Measurements from ENCODE around the gene GALNTL6.

DNA sequence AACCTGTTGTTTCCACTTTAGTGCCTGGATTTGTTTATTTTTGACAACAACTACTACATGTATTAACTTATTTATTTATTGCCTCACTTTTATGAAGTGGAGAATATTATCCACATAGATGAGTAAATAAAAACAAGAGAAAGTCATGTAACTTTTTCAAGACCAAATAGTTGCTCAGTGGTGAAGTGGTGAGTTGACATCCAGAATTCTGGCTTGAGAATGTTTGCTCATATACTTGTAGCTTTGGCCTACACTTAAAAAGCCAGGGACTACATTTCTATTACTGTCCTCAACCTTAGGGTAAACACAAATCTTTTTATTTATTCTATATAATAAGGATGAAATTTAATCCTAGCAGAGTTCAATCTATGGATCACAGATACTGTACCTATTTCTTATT, 47.7 kb upstream of the GALNTL6 start:
- no peak for TF ChIP-seq SP1 (IDR thresholded peaks at IDR 0.05)
- no peak for TF ChIP-seq BHLHE40 (IDR thresholded peaks at IDR 0.05; ENCODE audit: borderline replicate concordance)
- no peak for TF ChIP-seq NFRKB (IDR thresholded peaks at IDR 0.05)
- TF ChIP-seq, protein P1, sequence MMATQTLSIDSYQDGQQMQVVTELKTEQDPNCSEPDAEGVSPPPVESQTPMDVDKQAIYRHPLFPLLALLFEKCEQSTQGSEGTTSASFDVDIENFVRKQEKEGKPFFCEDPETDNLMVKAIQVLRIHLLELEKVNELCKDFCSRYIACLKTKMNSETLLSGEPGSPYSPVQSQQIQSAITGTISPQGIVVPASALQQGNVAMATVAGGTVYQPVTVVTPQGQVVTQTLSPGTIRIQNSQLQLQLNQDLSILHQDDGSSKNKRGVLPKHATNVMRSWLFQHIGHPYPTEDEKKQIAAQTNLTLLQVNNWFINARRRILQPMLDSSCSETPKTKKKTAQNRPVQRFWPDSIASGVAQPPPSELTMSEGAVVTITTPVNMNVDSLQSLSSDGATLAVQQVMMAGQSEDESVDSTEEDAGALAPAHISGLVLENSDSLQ (IDR thresholded peaks at IDR 0.05), result no peak
- no peak for TF ChIP-seq TARDBP (IDR thresholded peaks at IDR 0.05)
- TF ChIP-seq ZNF384 (IDR thresholded peaks at IDR 0.05), result no peak
- no peak for TF ChIP-seq FOXK2 (IDR thresholded peaks at IDR 0.05)
